ENCODE measurements around the gene SLC2A13.
"Not testable (repeated sequence)": the region's sequence is repeated elsewhere in the genome, so short reads cannot be mapped to it uniquely, and the experiment has no call there.

SLC2A13 gene

GRCh38 chr12:39868328-39868725 is 237.6 kb downstream of the SLC2A13 start:
- no peak for DNase-seq (ENCODE audit: low read depth in 2 of 2)

- DNase-seq (ENCODE audit: low read depth in 2 of 2): no peak
Measured at GRCh38 chr12:39867631-39868327, 238.1 kb downstream of the SLC2A13 start.

- DNase-seq (ENCODE audit: low read depth in 2 of 2): no peak
Measured at GRCh38 chr12:39866135-39866534, 239.7 kb downstream of the SLC2A13 start.

DNA sequence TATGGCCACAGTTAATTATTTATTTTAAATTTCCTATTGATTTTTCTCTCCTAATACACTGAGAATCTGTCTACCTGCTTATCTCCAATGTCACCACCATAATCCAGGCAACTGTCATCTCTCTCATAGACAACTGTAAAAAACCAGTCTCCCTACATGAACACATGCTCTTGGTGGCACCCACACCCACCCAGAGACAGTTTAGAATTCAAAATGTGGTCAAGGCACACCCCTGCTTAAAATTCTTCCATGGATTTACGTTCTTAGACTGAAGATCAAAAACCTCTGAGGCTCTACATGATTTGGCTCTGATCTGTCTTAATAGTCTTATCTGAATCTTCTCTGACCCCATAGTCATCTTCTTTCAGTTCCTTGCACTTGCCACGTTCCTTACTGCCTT is 245.2 kb downstream of the SLC2A13 start:
- DNase-seq (ENCODE audit: low read depth in 2 of 2): no peak

- no peak for DNase-seq (ENCODE audit: low read depth in 2 of 2)
Measured at GRCh38 chr12:39853003-39853402, 252.9 kb downstream of the SLC2A13 start.

DNA sequence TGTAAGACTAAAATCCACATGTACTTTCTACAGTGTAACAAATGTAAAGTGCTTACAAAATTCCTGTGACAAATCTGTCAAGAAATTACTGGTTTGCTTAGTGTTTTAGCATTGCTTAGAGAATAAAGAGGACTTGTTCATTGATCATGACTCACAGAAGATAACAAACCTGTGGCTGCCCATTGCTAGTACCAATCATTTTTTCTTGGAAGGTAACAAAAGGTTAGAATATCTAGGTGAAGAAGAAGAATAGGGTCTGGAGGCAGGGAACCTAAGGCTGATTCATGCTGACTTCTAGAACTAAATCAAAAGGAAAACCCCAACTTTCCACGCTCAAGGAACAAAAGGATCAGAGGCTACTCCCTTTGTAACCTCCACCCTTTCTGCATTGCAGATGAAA is 253.5 kb downstream of the SLC2A13 start:
- DNase-seq (ENCODE audit: low read depth in 2 of 2): no peak

DNA sequence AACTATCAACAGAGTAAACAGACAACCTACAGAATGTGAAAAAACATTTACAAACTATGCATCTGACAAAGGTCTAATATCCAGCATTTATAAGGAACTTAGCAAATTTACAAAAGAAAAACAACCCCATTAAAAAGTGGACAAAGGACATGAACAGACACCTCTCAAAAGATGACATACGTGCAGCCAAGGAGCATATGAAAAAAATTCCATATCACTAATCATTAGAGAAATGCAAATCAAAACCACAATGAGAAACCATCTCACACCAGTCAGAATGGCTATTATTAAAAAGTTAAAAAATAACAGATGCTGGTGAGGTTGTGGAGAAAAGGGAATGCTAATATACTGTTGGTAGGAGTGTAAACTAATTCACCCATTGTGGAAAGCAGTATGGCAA is 257.7 kb downstream of the SLC2A13 start:
- DNase-seq (ENCODE audit: low read depth in 2 of 2): not testable (repeated sequence)

DNA sequence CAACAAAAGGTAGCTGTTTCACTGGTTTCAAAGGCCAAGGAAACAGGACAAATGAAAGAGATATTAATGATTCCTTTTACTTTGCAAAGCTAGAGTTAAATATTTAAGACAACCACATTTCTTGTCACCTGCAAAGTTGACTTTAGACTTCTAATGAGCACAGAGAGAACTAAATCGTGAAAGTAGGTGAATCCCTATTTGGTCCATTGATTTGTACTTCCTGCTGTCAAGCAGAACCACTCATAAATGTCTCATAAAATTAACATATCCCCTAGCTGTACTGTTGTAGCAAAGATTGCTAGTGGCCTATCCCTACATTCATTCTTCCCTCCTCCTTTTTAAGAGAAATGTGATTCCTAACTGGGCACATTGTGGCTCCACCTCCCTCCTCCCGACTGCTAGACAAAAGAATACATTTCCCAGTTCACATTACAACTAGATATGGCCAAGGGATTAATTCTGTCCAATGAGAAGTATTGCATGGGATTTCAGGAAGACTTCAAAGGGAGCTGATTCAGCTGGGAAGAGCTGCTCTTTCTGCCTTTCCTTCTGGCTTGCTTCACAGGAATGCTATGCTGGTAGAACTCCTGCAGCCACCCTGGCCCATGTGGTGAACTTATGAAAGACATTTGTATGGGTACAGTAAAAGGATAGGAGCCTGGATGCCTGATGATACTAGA is 258.8 kb downstream of the SLC2A13 start:
- no peak for DNase-seq (ENCODE audit: low read depth in 2 of 2)

- DNase-seq (ENCODE audit: low read depth in 2 of 2): no peak
Measured at GRCh38 chr12:39846304-39846703, 259.6 kb downstream of the SLC2A13 start.

- DNase-seq (ENCODE audit: low read depth in 2 of 2): no peak
Measured at GRCh38 chr12:39840422-39840821, 265.5 kb downstream of the SLC2A13 start.

- no peak for DNase-seq (ENCODE audit: low read depth in 2 of 2)
Measured at GRCh38 chr12:39839072-39839471, 266.8 kb downstream of the SLC2A13 start.

DNA sequence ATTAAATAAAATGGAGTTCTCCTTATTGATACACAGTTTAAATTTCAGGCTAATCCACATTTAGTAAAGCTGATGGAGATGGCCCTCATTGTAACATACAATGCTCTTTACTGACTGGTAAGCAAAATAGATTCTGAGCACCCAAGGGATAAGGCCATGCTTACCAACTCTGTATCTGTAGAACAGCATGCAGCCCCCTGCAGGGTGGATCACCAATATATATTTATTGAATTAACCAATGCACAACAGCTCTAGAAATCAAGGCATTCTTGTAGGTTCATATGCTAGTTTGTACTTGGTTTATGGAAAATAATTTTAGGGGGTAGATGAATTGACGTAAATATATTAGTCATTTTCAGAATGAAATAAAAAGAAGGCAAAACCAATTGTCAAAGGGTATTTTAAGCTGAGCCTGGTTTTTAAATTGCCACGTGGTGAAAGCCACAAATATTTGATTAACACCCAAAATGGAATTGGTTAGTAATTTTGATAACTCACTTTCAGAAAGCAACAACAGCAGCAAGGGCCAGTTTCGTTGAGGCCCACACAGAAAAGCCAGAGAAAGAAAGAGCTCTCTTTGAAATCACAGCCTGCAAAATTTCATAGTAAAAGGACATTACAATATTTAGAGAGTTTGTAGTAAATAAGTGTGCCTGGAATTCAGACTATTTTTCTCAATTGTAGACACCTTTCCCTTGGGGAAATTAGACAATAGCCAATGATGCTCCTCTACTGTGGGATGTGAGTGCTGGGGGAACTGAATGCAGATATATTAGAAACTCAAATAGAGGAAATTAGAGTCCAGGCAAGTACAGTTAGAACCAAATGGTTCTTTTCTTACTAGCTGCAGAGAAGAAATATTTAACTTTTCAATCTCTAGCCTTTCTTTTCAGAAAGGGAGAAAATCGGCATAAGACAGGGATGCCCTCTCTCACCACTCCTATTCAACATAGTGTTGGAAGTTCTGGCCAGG is 270.1 kb downstream of the SLC2A13 start:
- DNase-seq (ENCODE audit: low read depth in 2 of 2): no peak

GRCh38 chr12:39831587-39832315 is 274.1 kb downstream of the SLC2A13 start:
- no peak for DNase-seq (ENCODE audit: low read depth in 2 of 2)

DNA sequence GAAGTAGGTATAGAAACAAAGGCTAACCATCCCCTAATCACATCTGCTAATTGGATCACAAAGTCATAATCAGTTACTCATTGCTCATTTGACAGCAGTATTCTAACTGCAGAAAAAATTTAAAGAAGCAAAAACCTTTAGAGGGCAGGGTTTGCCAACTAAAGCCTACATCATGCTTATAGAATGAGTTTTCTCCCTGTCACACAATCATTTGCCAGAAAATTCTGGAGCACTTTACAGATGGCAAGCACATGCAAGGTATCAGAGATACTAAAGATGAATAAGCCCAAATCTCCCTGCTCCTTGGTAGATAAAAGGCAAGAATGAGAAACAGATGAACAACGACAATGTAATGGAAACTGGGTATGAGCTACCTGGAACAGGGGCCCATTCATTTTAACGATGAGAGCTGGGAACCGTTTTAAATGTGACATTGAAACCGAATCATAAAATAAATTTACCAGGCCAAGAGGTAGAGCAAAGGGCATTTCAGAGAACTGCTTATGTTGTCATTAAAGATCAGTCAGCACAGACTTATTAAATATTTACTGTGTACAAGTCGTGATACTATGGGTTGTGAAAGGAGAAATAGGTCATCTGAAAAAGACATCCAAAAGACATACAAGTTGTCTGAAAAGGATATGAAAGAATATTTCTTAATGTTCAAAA is 274.9 kb downstream of the SLC2A13 start:
- DNase-seq (ENCODE audit: low read depth in 2 of 2): no peak

DNA sequence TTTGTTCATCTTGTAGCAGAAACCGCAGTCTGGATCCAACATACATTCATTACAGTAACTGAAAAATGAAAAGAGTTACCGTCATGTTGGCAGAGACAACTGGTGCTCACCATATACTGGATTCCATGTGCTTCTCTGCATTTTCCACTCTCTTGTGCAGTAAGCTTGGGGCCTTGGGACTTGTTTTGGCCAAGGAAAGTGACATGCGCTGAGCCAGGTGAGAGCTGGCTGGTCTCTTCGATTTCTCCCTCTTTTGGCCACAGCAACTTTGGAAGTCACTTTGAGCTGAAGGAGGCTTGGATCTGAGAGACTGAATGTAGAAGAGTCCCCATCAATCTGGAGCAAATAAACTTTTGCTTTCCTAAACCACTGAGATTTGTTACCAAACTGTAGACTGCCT is 275.7 kb downstream of the SLC2A13 start:
- no peak for DNase-seq (ENCODE audit: low read depth in 2 of 2)

GRCh38 chr12:39824505-39825212 is 281.2 kb downstream of the SLC2A13 start:
- no peak for DNase-seq (ENCODE audit: low read depth in 2 of 2)

DNA sequence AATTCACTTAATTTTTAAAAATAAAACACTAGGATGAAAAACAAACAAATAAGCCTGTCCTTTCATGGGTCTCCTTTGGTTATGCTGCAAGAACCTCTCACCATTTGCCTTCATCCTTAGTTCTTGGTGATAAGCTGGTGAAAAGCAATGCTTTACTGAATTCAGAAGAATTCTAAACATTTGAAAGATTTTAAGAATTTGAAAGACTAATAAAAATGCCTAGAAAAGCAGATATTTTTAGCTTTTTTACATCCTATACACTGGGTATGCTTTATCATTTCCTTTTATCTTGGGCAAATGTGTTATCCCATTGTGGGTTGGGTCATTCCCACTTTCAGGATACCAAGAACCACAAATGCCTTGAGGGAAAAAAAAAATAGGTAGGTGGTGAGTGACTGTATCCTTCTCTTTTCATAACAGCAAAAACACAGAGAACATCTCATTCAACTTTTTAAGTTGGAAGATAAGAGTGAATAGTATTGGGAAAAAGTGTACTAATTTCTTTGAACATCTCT is 289.2 kb downstream of the SLC2A13 start:
- no peak for DNase-seq (ENCODE audit: low read depth in 2 of 2)

DNA sequence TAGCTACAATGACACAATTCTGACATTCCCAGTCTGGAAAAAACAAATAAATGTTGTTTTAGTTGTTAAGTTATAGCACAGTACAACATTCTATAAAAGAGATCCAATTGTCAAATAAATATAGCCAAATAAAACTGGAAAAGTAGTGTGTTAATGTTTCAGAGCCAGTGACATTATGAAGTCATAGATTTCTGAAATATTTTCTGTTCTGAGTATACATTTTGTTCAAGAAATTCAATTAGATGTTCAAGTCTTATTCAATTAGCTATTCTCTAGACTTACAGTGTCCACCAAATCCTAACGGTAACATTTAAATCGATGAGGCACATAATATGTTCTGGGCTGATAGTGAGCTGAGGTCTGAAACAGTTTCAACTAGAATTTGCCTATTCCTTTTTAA is 290.1 kb downstream of the SLC2A13 start:
- DNase-seq (ENCODE audit: low read depth in 2 of 2): no peak

DNA sequence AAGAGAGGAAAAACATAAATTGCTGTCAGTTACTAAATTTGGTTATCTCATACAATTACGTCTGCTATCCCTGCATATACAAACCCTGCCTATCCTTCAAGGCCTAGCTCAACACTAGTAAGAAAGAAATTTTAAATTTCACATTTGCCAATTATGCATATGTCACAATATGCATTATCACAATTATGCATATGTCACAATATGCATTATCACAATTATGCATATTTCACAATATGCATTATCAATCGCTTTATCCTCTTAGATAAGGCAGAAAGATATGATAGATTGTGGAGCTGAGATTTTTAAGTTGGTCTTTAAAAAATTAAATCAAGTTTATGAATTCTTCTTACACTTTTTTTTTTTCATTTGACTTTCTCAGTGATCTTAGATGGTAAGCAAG is 291.3 kb downstream of the SLC2A13 start:
- no peak for DNase-seq (ENCODE audit: low read depth in 2 of 2)

- DNase-seq (ENCODE audit: low read depth in 2 of 2): no peak
Measured at GRCh38 chr12:39813776-39814175, 292.1 kb downstream of the SLC2A13 start.
